Measurements from ENCODE around the gene PIM2. TPM values are rescaled to one million over a fixed set of nuclear protein-coding genes. Genes with fewer than 3 reads are reported as not detected.

Gene PIM2
- 5.9 and 6.5 TPM in 2 replicates for total RNA-seq

GRCh38 chrX:48918643-48919340 is at the start of gene PIM2:
TSS of gene PIM2 (minus strand) at chrX:48919024. CDS start at chrX:48918834, 190 bp downstream.

GRCh38 chrX:48957477-48957826 is 38.6 kb upstream of the PIM2 start, which contains the start of gene OTUD5:
TSS of gene OTUD5 (minus strand) at chrX:48957607. CDS start at chrX:48957570, 37 bp downstream.

GRCh38 chrX:48911412-48912182 is 7.2 kb downstream of the PIM2 start, which contains the start of gene SLC35A2:
TSS of gene SLC35A2 (minus strand) at chrX:48911646. CDS start at chrX:48911636, 10 bp downstream.

GRCh38 chrX:48897625-48898306 is 21.1 kb downstream of the PIM2 start, which contains the start of the genes PQBP1 and TIMM17B:
TSS of gene PQBP1 (plus strand) at chrX:48897930. CDS start at chrX:48898510, 580 bp downstream.
TSS of gene TIMM17B (minus strand) at chrX:48897768. CDS start at chrX:48897749, 19 bp downstream.

Other genes with a start within 250 kb of the PIM2 start
- under 0.01 and 0.28 TPM in 2 replicates for gene WAS, start 235.2 kb downstream of the PIM2 start, total RNA-seq
- 1.1 and 1.7 TPM in 2 replicates for gene SUV39H1, start 222.3 kb downstream of the PIM2 start, total RNA-seq
- gene GLOD5, start 157.3 kb downstream of the PIM2 start, total RNA-seq: not detected in 2 replicates
- not detected in 2 replicates for gene GATA1, start 132.4 kb downstream of the PIM2 start, total RNA-seq
- 35.2 and 41.4 TPM in 2 replicates for gene HDAC6, start 117.0 kb downstream of the PIM2 start, total RNA-seq
- gene ERAS, start 92.5 kb downstream of the PIM2 start, total RNA-seq: not detected in 2 replicates
- under 0.01 and 1.4 TPM in 2 replicates for gene PCSK1N, start 83.4 kb downstream of the PIM2 start, total RNA-seq
- gene TIMM17B, start 21.3 kb downstream of the PIM2 start, total RNA-seq: 22.4 and 38.3 TPM in 2 replicates
- gene PQBP1, start 21.1 kb downstream of the PIM2 start, total RNA-seq: 65.6 and 131 TPM in 2 replicates
- gene SLC35A2, start 7.4 kb downstream of the PIM2 start, total RNA-seq: 18.8 and 26.4 TPM in 2 replicates
- 17.4 and 34.5 TPM in 2 replicates for gene OTUD5, start 38.6 kb upstream of the PIM2 start, total RNA-seq
- under 0.01 and 0.93 TPM in 2 replicates for gene KCND1, start 52.8 kb upstream of the PIM2 start, total RNA-seq
- 23.6 and 36.5 TPM in 2 replicates for gene GRIPAP1, start 83.2 kb upstream of the PIM2 start, total RNA-seq
- gene TFE3, start 124.3 kb upstream of the PIM2 start, total RNA-seq: 17.4 and 37.9 TPM in 2 replicates
- gene CCDC120, start 140.0 kb upstream of the PIM2 start, total RNA-seq: 2.1 and 5.8 TPM in 2 replicates
- 2.1 and 5.4 TPM in 2 replicates for gene PRAF2, start 155.0 kb upstream of the PIM2 start, total RNA-seq
- 29.0 and 29.4 TPM in 2 replicates for gene WDR45, start 160.9 kb upstream of the PIM2 start, total RNA-seq
- gene GPKOW, start 204.7 kb upstream of the PIM2 start, total RNA-seq: 22.9 and 29.0 TPM in 2 replicates
- gene MAGIX, start 243.7 kb upstream of the PIM2 start, total RNA-seq: 2.3 and 2.7 TPM in 2 replicates

Data from nasal cavity respiratory epithelium epithelial cell of viscerocranial mucosa (primary cell).